ENCODE data around the gene NSUN6. TPM values are rescaled to one million over a fixed set of nuclear protein-coding genes. Genes with fewer than 3 reads are reported as not detected.

Gene NSUN6
- total and polyA plus RNA-seq, 2 experiments from 2014 or later = 18.1 to 37.4 TPM

DNA sequence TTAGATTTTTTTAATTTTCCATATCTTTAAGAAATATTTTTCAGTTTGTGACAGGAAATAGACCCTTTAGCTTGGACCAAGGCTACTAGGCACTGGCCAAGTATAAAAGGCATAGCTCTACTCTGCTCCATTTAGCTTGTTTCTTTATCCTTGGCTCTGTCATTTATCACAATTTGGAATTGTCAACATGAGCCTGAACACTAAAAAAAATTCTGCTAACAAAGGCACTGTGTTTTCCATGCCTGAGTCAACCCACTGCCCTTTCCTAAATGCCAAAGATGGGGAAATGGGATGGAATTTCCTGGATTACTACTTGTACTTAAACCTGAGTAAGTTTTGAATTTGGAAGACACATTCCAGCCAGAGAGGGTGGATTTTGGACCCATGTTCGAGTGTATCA lies 128.4 kb downstream of the NSUN6 start (continued):
- TF ChIP-seq, protein P1, sequence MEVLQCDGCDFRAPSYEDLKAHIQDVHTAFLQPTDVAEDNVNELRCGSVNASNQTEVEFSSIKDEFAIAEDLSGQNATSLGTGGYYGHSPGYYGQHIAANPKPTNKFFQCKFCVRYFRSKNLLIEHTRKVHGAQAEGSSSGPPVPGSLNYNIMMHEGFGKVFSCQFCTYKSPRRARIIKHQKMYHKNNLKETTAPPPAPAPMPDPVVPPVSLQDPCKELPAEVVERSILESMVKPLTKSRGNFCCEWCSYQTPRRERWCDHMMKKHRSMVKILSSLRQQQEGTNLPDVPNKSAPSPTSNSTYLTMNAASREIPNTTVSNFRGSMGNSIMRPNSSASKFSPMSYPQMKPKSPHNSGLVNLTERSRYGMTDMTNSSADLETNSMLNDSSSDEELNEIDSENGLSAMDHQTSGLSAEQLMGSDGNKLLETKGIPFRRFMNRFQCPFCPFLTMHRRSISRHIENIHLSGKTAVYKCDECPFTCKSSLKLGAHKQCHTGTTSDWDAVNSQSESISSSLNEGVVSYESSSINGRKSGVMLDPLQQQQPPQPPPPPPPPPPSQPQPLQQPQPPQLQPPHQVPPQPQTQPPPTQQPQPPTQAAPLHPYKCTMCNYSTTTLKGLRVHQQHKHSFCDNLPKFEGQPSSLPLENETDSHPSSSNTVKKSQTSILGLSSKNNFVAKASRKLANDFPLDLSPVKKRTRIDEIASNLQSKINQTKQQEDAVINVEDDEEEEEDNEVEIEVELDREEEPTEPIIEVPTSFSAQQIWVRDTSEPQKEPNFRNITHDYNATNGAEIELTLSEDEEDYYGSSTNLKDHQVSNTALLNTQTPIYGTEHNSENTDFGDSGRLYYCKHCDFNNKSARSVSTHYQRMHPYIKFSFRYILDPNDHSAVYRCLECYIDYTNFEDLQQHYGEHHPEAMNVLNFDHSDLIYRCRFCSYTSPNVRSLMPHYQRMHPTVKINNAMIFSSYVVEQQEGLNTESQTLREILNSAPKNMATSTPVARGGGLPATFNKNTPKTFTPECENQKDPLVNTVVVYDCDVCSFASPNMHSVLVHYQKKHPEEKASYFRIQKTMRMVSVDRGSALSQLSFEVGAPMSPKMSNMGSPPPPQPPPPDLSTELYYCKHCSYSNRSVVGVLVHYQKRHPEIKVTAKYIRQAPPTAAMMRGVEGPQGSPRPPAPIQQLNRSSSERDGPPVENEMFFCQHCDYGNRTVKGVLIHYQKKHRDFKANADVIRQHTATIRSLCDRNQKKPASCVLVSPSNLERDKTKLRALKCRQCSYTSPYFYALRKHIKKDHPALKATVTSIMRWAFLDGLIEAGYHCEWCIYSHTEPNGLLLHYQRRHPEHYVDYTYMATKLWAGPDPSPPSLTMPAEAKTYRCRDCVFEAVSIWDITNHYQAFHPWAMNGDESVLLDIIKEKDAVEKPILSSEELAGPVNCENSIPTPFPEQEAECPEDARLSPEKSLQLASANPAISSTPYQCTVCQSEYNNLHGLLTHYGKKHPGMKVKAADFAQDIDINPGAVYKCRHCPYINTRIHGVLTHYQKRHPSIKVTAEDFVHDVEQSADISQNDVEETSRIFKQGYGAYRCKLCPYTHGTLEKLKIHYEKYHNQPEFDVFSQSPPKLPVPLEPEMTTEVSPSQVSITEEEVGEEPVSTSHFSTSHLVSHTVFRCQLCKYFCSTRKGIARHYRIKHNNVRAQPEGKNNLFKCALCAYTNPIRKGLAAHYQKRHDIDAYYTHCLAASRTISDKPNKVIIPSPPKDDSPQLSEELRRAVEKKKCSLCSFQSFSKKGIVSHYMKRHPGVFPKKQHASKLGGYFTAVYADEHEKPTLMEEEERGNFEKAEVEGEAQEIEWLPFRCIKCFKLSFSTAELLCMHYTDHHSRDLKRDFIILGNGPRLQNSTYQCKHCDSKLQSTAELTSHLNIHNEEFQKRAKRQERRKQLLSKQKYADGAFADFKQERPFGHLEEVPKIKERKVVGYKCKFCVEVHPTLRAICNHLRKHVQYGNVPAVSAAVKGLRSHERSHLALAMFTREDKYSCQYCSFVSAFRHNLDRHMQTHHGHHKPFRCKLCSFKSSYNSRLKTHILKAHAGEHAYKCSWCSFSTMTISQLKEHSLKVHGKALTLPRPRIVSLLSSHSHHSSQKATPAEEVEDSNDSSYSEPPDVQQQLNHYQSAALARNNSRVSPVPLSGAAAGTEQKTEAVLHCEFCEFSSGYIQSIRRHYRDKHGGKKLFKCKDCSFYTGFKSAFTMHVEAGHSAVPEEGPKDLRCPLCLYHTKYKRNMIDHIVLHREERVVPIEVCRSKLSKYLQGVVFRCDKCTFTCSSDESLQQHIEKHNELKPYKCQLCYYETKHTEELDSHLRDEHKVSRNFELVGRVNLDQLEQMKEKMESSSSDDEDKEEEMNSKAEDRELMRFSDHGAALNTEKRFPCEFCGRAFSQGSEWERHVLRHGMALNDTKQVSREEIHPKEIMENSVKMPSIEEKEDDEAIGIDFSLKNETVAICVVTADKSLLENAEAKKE (CRISPR knock-in tag; IDR thresholded peaks at IDR 0.05) = no peak
- no peak for TF ChIP-seq ZNF331 (CRISPR knock-in tag; IDR thresholded peaks at IDR 0.05; ENCODE audit: low read depth)
- TF ChIP-seq JUNB (IDR thresholded peaks at IDR 0.05; ENCODE audit: unreplicated experiment) = no peak
- TF ChIP-seq EZH2 (IDR thresholded peaks at IDR 0.05; ENCODE audit: low read depth, unreplicated experiment) = no peak
- TF ChIP-seq EZH2phosphoT487 (IDR thresholded peaks at IDR 0.05; ENCODE audit: unreplicated experiment) = no peak
- TF ChIP-seq POLR2AphosphoS5 (IDR thresholded peaks at IDR 0.05; ENCODE audit: low read depth) = no peak

DNA sequence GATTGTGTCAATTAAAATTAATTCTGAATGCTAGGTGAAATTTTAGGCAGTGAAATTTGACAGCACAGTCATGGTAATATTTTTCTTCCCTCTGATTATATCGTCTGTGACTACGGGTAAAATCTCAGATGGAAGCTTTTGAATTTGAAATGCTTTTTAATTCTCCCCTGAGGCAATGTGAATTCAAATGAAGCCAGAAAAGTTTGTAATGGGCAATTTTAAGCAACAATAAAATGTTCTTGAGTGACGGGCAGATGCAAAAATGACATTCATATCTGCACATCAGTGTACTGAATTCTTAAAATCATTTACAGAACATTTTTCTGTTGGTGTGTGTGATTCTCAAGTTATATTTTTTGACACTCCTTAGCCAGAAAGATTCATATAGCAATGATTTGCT lies 134.5 kb downstream of the NSUN6 start:
- ATAC-seq (no peak), DNase-seq (ENCODE audit: low spot score) (no peak)
- Mint-ChIP-seq H3K36me3 (ENCODE audit: low read depth) (peaks cover 14% of the 10 kb centered on the region), H3K4me1 (peaks cover 4% of the 10 kb centered on the region; the same call in 2 of the 3 replicates), H3K9me3 (no peaks in the 10 kb centered on the region), H3K27ac (no peak overlapping the region), H3K27me3 (ENCODE audit: insufficient read depth, low read depth, poor library complexity) (peaks cover 1% of the 10 kb centered on the region), H3K4me3 (no peak overlapping the region)
- Histone ChIP-seq H3K9me2 (ENCODE audit: insufficient read depth) (no peaks in the 10 kb centered on the region; the same call in 1 of the 2 replicates), H3K27me3 (ENCODE audit: insufficient read depth) (no peaks in the 10 kb centered on the region), H2AFZ (no peak overlapping the region), H3K4me1 (ENCODE audit: insufficient read depth) (no peaks in the 10 kb centered on the region), H3K4me3 (no peak overlapping the region), H3F3A (replicated peaks; ENCODE audit: low read depth) (no peaks in the 10 kb centered on the region), H3K27ac (ENCODE audit: low read depth) (no peak overlapping the region), H4K20me1 (replicated peaks; ENCODE audit: insufficient read depth) (no peaks in the 10 kb centered on the region), H3K36me3 (ENCODE audit: insufficient read depth) (no peaks in the 10 kb centered on the region), H3K4me2 (no peak overlapping the region), H3K79me2 (replicated peaks; ENCODE audit: insufficient read depth) (no peaks in the 10 kb centered on the region)
- TF ChIP-seq CREB1 (CRISPR knock-in tag; IDR thresholded peaks at IDR 0.05; ENCODE audit: low read depth) = no peak
- TF ChIP-seq, protein P2, sequence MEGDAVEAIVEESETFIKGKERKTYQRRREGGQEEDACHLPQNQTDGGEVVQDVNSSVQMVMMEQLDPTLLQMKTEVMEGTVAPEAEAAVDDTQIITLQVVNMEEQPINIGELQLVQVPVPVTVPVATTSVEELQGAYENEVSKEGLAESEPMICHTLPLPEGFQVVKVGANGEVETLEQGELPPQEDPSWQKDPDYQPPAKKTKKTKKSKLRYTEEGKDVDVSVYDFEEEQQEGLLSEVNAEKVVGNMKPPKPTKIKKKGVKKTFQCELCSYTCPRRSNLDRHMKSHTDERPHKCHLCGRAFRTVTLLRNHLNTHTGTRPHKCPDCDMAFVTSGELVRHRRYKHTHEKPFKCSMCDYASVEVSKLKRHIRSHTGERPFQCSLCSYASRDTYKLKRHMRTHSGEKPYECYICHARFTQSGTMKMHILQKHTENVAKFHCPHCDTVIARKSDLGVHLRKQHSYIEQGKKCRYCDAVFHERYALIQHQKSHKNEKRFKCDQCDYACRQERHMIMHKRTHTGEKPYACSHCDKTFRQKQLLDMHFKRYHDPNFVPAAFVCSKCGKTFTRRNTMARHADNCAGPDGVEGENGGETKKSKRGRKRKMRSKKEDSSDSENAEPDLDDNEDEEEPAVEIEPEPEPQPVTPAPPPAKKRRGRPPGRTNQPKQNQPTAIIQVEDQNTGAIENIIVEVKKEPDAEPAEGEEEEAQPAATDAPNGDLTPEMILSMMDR (conservative IDR thresholded peaks at IDR 0.05; ENCODE audit: low read depth in 2 of 2) = no peak
- TF ChIP-seq ZNF114 (CRISPR knock-in tag; IDR thresholded peaks at IDR 0.05) = no peak
- TF ChIP-seq EZH2 (IDR thresholded peaks at IDR 0.05; ENCODE audit: low read depth, unreplicated experiment) = no peak
- TF ChIP-seq STAT1 (IDR thresholded peaks at IDR 0.05; ENCODE audit: unreplicated experiment) = no peak
- TF ChIP-seq, protein P3, sequence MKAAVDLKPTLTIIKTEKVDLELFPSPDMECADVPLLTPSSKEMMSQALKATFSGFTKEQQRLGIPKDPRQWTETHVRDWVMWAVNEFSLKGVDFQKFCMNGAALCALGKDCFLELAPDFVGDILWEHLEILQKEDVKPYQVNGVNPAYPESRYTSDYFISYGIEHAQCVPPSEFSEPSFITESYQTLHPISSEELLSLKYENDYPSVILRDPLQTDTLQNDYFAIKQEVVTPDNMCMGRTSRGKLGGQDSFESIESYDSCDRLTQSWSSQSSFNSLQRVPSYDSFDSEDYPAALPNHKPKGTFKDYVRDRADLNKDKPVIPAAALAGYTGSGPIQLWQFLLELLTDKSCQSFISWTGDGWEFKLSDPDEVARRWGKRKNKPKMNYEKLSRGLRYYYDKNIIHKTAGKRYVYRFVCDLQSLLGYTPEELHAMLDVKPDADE (IDR thresholded peaks at IDR 0.05) = no peak
- no peak for TF ChIP-seq JUNB (IDR thresholded peaks at IDR 0.05; ENCODE audit: unreplicated experiment)
- no peak for TF ChIP-seq EZH2phosphoT487 (IDR thresholded peaks at IDR 0.05; ENCODE audit: unreplicated experiment)
